Activated T-cell treated with anti-CD3 and anti-CD28 coated beads for 48 hours (primary cell): ENCODE results near the gene GLA.

ENCODE experiments used
- DNase-seq: peaks from one replicate; pipeline ENCODE4 v3.0.0-alpha.2; 2020; ENCODE audit warnings: low read depth

Gene GLA

GRCh38 chrX:101407748-101408531 is at the start of gene GLA, which contains the start of gene HNRNPH2:
Gene GLA (minus strand): TSS chrX:101407925. CDS start chrX:101407903, 22 bp downstream.
Gene HNRNPH2 (plus strand): TSS chrX:101408222. CDS start chrX:101411989, 3,767 bp downstream.
- peak; percentile 74 for DNase-seq

GRCh38 chrX:101452056-101452455 is 44.3 kb upstream of the GLA start:
- DNase-seq, result no peak

GRCh38 chrX:101450961-101451360 is 43.2 kb upstream of the GLA start:
- no peak for DNase-seq

GRCh38 chrX:101450085-101450484 is 42.4 kb upstream of the GLA start:
- no peak for DNase-seq

GRCh38 chrX:101449279-101449678 is 41.6 kb upstream of the GLA start:
- DNase-seq, result no peak

GRCh38 chrX:101442085-101442484 is 34.4 kb upstream of the GLA start:
- no peak for DNase-seq

- DNase-seq, result no peak
These were observed 22.8 kb upstream of the GLA start for GRCh38 chrX:101430457-101431078.

GRCh38 chrX:101429934-101430333 is 22.2 kb upstream of the GLA start:
- DNase-seq, result no peak

- no peak for DNase-seq
These were observed 20.2 kb upstream of the GLA start for GRCh38 chrX:101427954-101428353.

- DNase-seq, result no peak
These were observed 11.8 kb upstream of the GLA start for GRCh38 chrX:101419489-101419888.

GRCh38 chrX:101417981-101418841 is 10.5 kb upstream of the GLA start:
- DNase-seq, result peak; percentile 19

- DNase-seq, result no peak
These were observed 9.5 kb upstream of the GLA start for GRCh38 chrX:101417190-101417589.

- DNase-seq, result no peak
These were observed 9.0 kb upstream of the GLA start for GRCh38 chrX:101416691-101417090.

- DNase-seq, result no peak
These were observed 7.7 kb upstream of the GLA start for GRCh38 chrX:101415180-101416145.

- no peak for DNase-seq
These were observed 4.3 kb upstream of the GLA start for GRCh38 chrX:101411984-101412383.

- DNase-seq, result no peak
These were observed 2.7 kb upstream of the GLA start for GRCh38 chrX:101410461-101410860.

- DNase-seq, result no peak
These were observed 1.3 kb upstream of the GLA start for GRCh38 chrX:101409043-101409442.

GRCh38 chrX:101408532-101408841 is 762 bp upstream of the GLA start:
- no peak for DNase-seq

- DNase-seq, result no peak
These were observed 468 bp downstream of the GLA start for GRCh38 chrX:101407167-101407747.

GRCh38 chrX:101399825-101400224 is 7.9 kb downstream of the GLA start:
- DNase-seq, result no peak

- no peak for DNase-seq
These were observed 9.0 kb downstream of the GLA start for GRCh38 chrX:101398694-101399093.
